GM21447 (cell line): Measurements from ENCODE around the gene SNAI1.
"Not testable (repeated sequence)": the region's sequence is repeated elsewhere in the genome, so short reads cannot be mapped to it uniquely, and the experiment has no call there.

Source experiments
- ATAC-seq: cut with Tn5 transposase; IDR thresholded peaks from one replicate; pipeline ENCODE4 v1.9.1; 2021; ENCODE audit not compliant: unreplicated experiment

The SNAI1 gene

DNA sequence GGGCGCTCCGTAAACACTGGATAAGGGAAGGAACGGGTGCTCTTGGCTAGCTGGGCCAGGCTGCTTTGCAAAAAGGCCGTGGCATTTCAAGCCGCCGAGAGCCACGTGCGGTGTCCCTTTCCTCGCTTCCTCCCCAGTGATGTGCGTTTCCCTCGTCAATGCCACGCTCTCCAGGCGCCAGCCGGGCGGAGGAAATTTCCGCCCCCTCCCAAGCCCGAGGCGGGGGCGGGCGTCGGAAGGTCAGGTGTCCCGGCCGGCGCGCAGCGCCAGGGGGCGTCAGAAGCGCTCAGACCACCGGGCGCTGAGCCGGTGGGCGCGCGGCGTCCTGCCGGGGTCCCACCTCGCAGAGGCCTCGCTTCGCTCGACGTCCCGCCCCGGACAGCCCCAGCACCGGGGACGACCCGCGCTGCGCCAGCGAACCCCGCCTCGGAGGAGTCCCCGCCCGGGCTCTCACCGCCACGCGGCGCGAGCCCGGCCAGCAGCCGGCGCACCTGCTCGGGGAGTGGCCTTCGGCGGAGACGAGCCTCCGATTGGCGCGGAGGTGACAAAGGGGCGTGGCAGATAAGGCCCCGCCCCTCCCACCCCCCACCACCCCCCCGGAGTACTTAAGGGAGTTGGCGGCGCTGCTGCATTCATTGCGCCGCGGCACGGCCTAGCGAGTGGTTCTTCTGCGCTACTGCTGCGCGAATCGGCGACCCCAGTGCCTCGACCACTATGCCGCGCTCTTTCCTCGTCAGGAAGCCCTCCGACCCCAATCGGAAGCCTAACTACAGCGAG is at the start of gene SNAI1:
Gene SNAI1, plus strand, starts transcription at position 635 of the 777 bp plus-strand sequence. Its CDS starts 80 bp downstream, at position 715.
- ATAC-seq = no peak

- ATAC-seq = no peak
These were observed 47.0 kb upstream of the SNAI1 start for GRCh38 chr20:49935746-49936152.

GRCh38 chr20:49936153-49937026 is 46.4 kb upstream of the SNAI1 start, which contains the start of gene RNF114:
Gene RNF114, plus strand, starts transcription at chr20:49936397. Its CDS starts 16 bp downstream, at chr20:49936413.
- ATAC-seq = peak; percentile 61

DNA sequence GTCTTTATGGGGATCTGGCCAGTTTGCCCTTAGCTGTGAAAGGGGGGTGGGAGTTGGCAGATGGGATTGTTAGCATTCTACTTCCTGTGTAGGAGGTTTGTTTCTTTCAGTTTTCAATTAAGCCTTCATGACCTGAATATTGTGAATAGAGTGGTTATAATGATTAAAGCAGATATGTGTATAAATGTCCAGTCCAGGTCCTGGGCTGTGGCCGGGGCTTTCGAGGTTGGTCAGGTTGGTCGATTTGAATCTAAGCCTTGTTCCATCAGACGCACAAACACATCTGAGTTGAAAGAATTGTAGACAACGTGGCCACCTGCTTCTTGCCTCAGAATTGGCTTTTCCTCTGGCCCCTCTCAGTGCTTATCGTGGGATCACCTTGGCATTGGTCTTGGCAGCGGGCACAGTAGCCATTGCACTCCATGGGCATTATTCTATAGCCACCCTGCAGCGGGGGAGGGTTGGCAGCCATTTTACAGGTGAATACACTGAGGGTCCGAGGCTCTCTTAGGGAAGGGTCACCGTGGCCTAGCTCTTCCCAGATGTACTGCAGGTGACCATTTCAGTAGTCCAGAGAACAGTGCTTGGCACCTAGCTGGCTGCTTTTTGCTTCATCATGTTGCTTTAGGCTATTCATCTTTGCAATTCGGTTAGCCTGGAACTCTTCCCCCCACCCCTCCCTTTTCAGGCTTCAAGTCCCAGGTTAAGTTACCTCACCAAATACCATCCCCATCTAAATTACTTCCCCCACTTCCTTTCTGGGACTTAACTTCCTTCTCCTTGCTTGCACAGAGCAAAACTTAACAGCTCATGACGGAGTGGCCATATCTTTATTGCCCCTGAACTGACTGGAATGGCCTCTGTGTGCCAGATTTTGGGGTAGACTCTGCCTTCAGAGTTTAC is 45.5 kb upstream of the SNAI1 start:
- no peak for ATAC-seq

DNA sequence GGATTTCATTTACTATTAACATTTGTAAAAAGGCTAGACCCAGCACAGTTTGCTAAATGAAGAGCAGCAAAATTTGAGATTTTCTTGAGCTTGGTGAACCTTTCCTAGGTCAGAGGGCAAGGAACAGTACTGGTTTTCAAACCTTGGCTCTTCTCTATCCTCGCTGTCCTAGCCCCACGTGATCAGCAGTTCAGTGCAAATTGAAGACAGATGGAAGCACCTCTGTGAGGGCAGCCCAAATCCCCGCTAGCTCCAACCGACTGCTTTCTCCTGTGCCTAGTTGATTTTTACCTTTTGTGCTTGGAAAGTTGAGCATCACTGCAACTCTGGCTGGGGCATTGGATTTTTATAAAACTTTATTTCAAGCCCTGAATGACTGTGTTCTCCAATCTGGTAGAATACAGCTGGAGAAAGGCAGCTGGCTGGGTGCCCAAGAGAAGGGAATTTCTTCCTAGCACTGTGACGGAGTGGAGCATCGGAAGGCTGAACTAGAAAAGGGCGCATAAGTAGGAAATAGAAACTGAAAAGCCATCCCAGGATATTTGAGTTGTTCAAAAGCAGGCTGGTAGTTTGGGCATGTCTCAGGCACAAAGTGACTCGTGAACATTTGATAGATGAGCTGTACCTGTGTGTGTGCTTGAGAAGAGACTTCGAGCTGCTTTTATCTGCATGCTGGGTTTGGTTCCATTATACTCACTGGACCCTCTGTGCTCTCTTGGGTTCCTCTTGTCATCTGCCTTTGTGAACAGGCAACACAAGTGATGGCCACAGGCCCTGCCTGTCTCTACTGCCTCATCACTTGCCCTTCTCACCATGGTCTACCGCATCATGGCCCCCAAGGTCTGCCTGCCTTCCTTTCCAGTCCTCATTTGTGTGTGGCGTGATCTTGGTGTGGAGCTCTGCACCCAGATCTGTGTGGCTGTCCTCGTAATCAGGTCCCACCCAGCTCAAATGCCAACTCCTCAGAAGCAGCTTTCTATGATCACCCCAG is 44.3 kb upstream of the SNAI1 start:
- ATAC-seq = no peak

GRCh38 chr20:49941456-49941855 is 41.3 kb upstream of the SNAI1 start:
- ATAC-seq = no peak

DNA sequence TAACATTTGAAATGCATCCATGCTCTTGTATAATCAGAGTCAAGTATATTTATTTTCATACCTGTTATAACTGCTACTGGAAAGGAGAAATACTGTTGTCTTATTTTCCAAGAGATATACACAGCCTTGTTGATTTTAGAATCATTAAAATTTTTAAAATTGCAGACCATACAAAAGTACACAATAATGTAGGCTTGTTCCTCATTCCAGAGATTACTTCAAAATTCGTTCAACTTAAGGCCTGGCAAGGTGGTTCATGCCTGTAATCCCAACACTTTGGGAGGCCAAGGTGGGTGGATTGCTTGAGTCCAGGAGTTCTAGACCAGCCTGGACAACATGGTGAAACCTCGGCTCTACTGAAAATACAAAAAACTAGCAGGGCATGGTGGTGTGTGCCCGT is 40.5 kb upstream of the SNAI1 start:
- no peak for ATAC-seq

DNA sequence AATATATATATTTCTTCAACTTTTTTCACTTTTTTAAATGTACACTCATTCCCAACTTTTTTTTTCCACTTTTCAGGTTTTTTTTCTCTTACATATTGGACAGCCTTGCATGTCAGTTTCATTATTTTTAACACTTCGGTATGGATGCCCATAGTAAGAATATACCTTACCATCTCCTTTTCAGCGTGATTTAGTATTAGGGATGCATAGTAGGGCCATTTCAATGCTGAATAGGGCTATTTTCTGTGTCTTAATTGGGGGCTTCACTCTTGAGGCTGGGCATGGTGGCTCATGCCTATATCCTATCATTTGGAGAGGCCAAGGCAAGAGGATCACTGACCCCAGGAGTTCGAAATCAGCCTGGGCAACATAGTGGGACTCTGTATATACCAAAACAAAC is 39.8 kb upstream of the SNAI1 start:
- ATAC-seq = no peak

DNA sequence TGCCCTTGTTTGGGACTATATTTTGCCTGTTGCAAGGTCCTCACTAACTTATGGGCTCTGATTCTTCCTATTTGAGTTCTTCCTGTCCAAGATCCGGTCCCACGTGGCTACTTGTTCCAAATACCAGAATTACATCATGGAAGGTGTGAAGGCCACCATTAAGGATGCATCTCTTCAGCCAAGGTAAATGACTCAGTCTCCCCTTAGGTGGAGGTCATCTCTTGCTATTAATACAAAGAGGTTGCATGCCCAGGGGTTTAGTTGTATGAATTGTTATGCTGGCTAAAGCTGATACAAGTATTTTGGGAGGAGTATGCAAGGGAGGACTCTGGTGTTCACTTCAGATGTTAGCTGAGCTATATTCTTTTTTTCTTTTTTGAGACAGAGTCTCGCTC is 37.5 kb upstream of the SNAI1 start:
- ATAC-seq = no peak

- ATAC-seq = no peak
These were observed 36.9 kb upstream of the SNAI1 start for GRCh38 chr20:49945701-49946477.

DNA sequence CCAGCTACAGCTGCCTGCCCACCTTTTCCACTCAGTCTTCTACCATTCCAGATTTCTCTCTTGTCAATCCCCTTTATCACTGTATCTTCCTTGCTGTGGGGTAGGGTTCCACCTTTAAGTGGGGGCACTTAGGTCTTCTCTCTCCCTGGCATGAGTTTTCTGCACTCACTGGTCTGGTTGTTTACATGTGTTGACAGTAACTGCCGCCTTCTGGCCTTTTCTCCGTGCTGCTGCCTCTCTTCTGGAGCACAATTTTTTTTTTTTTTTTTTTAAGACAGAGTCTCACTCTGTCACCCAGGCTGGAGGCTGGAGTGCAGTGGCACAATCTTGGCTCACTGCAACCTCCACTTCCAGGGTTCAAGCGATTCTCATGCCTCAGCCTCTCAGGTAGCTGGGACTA is 34.6 kb upstream of the SNAI1 start:
- ATAC-seq = no peak

DNA sequence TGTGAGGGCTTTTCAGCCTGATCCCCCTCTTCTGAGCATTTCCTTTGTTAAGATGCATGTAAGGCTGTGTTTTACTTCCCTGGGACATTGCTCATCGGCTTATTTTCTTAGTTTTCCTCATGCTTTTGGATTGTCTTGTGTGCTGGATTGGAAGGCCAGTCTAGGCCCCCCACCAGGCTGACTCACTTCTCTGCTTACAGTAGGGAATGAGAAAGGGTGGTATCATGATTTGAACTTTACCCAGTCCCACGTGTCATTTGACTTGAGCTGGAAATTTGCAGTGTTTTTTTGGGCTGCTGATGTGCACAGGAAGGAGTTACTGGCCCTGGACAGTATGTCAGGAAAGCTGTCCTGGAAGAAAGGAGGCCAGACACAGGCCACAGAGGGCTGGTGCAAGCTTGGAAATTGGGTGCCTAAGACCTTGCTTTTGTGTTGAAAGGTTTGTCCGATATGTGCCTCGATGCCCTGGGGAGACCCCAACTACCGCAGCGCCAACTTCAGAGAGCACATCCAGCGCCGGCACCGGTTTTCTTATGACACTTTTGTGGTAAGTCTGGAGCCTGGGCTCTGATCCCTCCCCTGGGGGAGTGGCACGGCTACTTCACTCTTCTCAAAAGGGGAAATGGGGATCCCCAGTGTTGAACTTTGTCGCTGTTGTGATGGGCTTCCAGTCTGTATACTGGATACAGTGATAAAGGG is 33.8 kb upstream of the SNAI1 start:
- no peak for ATAC-seq

GRCh38 chr20:49951151-49951550 is 31.6 kb upstream of the SNAI1 start:
- no peak for ATAC-seq

DNA sequence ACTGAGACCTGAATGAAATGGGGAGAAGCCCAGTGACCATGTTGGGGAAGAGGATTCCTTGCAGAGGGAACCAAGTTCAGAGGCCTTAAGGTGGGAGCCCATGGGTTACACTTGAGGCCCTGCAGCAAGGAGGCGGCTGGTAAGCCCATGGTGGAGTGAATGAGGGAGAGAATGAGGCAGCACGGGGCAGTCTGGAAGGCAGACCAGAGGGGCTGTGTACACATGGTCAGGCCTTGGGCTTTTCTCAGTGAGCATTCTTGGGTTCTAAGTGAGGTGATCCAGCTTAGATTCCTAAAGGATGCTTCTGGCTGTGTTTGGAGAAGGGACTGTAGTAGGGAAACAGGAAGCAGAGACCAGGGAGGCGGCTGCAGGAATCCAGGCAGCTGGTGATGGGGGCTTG is 27.6 kb upstream of the SNAI1 start:
- no peak for ATAC-seq

DNA sequence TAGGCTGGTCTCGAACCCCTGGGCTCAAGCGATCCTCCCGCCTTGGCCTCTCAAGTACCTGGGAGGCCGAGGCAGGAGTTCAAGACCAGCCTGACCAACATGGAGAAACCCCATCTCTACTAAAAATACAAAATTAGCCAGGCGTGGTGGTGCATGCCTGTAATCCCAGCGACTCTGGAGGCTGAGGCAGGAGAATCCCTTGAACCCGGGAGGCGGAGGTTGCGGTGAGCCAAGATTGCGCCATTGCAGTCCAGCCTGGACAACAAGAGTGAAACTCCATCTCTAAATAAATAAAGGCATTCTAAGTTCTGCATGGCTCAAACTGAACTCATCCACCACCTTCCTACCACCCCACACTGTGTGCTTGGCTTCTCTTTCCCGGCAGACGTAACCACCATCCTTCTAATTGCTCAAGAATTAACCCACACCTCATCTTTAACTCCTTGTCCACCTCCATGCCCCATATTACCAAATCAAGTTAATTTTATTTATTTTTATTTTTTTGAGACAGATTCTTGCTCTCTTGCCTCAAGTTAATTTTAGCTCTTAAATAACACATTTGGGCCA is 26.9 kb upstream of the SNAI1 start:
- not testable (repeated sequence) for ATAC-seq

DNA sequence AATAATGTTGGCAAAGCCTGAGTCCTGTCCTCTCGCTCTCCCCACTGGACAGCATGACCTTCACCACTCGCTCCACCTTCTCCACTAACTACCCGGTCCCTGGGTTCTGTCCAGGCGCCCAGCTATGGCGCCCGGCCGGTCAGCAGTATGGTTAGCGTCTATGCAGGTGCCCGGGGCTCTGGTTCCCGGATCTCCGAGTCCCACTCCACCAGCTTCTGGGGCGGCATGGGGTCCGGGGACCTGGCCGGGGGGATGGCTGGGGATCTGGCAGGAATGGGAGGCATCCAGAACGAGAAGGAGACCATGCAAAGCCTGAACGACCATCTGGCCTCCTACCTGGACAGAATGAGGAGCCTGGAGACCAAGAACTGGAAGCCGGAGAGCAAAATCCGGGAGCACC is 26.1 kb upstream of the SNAI1 start:
- ATAC-seq = no peak

DNA sequence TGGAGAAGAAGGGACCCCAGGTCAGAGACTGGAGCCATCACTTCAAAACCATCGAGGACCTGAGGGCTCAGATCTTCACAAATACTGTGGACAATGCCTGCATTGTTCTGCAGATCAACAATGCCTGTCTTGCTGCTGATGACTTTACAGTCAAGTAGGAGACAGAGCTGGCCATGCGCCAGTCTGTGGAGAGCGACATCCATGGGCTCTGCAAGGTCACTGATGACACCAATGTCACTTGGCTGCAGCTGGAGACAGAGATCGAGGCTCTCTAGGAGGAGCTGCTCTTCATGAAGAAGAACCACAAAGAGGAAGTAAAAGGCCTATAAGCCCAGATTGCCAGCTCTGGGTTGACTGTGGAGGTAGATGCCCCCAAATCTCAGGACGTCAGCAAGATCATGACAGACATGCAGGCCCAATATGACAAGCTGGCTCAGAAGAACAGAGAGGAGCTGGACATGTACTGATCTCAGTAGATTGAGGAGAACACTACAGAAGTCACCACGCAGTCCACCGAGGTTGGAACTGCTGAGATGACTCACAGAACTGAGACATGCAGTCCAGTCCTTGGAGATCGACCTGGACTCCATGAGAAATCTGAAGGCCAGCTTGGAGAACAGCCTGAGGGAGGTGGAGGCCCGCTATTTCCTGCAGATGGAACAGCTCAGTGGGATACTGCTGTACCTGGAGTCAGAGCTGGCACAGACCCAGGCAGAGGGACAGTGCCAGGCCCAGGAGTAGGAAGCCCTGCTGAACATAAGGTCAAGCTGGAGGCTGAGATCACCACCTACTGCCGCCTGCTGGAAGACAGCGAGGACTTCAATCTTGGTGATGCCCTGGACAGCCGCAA is 25.5 kb upstream of the SNAI1 start:
- not testable (repeated sequence) for ATAC-seq
